NCI-H2196 (cell line): ENCODE results near the gene PRR7.
A peak's percentile ranks its signal among the peaks of the same experiment; 100 is the strongest.

ENCODE experiments used
- DNase-seq: peaks from one replicate; lab custom pipeline; 2025; ENCODE audit not compliant: unreplicated experiment; lab: John Stamatoyannopoulos, UW

The PRR7 gene

DNA sequence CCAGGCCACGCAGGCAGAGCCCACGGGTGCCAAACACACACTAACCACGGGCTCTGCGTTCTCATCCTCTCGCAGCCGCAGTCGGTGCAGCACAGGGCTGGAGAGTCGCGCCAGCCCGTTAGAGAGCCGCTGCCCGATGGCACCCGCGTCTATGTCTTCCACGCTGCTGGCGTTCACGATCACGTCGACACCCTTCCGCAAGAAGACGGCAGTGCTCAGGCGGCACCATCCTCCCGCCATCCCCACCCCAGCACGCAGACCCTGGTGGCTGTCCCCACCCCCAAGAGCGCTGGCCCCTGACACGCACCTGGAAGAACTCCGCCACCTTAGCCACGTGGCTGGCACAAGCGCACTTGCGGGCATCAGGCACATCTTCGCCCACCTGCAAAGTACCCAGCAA, 20.8 kb downstream of the PRR7 start:
- DNase-seq, result no peak

DNA sequence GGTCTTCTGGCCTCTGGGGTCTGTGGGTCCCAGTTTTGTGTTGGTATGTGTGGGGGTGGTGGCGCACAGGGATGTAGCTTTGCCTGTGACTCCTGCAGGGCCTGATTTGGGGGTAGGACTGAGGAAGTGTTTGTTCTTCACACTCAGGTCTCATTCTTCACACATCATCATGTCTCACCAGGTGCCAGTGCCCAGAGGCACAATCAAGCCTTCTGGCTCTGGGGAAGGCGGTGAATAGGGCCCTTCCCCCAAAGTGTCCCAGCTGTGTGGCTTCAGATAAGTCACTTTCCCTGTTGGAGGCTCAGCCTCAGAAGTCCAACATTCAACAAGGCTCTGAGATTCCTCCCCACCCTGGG, 21.7 kb downstream of the PRR7 start:
- no peak for DNase-seq

DNA sequence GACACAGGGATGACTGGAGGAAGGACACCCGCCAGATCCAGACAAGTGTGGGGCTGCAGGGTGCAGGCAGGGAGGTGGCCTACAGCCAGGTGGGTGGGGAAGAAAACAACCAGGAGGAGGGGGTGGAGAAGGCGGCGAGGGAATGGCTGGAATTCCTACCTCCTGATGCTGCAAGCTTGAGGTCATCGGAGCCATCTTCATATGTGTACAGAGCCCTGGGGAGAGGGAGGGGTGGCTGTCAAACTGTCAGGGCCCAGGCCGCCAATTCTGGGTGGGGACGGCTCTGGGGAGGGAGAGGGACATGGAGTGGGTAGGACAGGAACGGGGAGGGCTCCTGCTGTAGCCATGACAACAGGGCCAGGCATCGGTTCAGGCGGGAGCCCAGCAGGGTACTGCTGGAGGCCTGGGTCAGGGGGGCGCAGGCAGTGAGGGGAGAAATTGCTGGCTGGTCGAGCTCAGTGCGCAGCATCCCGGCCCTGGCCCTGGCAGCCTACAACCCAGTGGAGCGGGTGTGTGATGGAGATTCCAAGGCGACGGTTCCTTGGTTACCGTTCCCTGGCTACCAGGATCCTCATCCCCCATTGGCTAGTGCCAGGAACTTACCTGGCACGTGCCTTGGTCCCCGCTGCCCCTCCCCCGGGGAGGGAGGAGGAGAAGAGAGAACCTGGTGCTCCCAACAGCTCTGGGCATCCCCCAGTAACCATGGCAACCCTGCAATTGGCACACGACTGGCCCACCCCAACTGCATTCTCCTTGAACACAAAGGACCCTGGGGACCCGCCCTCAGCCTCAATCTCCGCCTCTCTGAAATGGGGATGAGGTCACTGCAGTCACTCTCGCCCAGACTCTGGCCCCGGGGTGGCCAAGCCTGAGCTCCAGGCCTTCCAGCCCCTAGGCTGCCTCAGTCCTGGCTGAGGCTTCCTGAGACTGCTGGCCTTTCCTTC, 22.3 kb downstream of the PRR7 start:
- DNase-seq, result peak; percentile 66

DNA sequence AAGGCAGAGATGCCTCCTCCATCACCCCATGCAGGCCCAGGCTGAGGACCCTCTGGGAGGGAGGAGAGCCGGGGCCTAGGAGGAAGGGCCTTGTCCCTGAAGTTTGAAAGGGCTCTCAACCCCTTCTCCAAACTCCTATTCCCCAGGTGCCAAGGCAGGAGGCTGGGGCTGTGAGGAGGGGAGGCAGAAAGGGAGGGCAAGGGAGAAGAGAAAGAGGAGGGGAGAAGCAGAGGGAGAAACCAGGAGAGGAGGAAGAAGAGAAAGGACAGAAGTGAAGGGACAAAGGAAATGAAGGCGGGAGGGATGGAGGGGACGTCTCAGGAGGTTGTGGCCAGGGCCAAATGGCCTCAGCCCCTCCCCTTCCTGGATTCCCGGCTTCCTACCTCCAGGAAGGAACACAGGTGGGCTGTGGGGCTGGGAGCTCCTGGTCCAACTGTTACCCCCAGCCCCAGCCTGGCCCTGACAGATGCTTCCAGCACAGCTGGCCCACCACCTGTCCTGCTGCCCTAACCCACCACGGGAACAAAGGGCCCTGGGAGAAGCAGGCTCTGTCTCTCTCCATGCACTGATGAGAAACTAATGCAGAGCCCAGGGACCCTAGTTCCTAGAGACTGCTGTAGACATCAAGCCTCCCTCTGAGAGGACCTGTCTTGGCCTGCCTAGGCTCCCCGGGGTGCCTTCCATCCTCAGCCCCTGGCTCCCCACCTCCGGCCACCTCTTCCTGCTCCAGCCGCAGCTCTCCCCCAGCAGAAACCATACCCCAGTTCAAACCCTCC, 23.3 kb downstream of the PRR7 start:
- DNase-seq, result no peak

DNA sequence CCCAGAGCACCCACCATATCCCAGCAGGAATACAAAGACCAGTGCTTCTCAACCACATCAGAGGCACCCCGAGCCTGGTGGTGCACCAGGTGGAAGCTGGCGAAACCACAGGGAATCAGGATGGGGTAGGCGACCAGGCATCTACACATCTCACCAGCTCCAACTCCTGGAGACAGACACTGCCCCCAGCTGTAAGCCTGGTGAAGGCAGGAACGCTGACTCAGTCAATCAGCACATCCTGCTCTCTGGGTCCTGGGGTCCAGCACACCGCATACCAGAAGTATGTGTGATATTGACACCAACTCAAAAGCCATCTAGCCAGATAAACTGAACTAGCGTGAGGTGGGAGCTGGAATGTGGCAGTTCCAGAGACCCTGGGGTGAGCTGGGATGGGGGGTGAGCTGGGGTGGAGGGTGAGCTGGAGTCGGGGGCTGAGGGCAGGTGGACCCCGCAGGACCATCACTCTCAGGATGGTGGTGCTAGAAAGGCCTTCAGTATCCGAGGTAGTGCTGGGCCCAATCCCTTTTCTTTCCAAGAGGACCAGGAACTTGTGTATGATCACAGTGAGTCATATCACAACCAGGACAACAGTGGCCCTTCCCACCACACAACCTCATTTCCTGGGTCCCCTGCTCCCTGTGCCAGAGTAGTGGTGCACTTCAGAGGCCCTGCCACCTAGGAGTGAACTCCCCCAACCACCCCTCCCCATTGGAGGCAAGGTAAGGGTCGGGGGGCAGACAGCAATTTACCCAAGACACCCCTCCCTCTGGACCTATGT, 24.3 kb downstream of the PRR7 start:
- no peak for DNase-seq

DNA sequence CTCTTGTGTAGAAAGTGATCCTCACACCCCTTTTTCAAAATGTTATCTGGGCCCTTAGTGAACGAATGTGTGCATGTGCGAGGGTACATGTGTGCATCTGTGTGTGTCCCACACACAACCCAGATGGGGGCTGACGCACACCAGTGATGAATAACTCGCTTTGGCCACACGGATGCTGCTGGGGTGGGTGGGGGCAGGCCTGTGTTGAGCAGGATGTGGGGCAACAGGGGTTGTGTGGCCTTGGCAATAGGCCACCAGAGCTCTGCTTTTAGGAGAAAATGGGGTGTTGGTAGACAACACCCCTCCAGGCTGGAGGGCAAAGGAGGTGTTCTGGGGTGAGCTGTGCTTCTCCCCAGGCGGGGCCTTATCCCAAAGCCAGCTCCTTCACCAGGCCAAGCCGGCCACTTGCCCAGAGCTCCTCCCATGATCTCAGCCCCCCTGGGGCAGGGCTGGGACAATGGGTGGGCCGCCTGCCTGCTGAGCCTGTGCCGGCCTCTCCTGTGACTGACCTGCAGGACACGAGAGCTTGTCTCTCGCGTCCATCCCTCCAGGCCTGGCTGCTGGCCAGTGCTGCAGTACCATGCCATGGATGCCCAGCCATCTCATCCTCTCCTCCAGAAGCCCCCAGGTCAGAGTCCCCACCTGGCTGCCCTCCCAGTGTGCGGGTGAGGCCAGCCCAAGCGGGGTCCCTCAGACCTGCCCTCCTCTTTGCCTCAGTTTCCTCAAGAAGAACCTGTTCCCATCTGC, 25.2 kb downstream of the PRR7 start:
- no peak for DNase-seq

DNA sequence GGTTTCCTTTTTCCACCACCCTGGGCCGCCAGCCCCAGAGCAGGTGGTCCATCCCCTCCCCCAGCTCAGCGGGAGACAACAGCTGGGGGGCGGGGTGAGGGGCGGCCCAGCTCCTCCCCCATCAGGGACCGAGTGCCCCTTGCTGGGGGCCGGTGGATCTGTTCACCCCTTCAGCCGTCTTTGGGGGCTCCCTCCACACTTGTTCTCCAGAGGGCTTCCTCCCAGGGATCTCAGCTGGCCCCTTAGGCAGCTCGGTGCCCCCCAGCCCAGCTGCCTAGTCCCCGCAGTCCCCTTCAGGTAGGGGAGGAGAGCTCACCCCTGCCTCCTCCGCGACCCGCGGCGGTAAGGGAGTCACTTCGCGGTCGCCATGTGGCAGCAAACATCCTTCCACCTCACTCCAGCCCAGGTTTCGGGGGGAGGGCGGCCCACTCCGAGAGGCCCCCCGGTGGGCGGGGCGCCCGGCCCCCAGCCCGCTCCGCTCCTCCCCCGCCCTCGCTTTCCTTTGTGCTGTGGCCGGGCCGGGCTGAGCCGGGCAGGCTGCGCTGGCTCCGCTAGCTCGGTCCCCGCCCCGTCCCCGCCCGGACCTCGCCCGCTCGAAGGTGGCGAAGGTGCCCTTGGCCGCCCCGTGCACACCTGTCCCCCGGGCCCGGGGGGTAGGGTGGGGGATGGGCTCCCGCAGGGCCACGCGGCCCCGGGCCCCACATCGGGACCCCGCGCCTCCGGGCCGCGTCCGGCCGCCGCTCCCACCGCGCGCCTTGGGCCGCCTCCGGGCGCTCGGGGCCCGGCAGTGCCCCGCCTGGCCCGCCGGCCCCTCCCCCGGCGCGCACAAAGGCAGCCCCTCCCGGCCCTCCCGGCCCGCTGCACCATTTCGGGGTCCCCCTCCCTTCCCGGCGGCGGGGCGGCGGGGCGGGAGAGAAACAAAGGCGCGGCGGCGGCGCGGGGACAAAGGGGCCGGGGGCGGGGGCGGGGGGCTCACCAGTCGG, 26.1 kb downstream of the PRR7 start:
- DNase-seq, result peak; percentile 34

DNA sequence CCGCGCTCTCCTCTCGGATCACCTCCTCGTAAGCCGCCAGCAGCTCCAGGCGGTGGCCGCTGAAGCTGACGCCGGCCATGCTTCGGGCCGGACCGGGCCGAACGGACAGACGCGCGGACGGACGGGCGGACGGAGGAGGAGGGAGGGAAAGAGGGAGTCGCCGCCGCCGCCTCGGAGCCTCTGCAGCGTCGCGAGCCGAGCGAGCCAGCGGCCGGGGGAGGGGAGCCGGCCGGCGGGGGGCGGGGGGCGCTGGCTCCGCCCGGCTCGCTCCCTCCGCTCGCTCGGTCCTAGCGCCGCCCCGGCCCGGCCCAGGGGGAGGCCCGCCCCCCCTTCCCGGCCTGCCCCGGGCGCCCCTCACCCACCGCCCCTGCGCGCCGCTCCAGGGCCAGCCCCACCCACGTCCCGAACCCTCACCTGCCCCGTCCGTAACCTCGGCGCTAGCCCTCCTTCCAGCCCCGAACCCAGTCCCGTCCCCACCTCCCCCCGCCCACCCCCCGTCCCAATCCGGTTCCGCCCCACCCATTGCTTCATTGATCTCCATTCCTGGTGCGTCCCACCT, 26.9 kb downstream of the PRR7 start, which contains the start of gene DBN1:
TSS of gene DBN1 (minus strand) at position 192 of the 559 bp plus-strand sequence. CDS start at position 79, 113 bp downstream.
- peak; percentile 69 for DNase-seq

DNA sequence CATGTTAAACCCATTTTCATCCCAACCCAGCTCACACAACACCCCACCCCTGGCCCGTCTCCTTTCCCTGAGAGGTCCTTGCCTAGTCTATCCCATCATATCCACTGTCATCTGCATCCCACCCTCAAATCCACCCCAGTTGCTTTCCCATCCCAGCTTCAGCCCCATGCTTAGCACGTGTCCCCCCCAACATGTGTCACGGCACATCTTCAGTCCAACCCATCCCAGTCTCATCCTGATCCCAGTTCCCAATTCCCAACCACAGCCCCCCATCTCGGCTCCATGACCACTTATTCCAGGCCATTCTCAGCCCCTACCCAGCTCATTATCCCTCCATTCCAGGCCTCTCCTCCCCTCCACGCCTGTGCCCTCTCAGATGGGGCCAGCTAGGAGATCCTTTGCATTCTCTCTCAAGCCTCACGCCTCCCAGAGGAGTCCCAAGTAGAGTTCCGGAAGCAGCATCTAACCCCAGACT, 27.4 kb downstream of the PRR7 start:
- no peak for DNase-seq

DNA sequence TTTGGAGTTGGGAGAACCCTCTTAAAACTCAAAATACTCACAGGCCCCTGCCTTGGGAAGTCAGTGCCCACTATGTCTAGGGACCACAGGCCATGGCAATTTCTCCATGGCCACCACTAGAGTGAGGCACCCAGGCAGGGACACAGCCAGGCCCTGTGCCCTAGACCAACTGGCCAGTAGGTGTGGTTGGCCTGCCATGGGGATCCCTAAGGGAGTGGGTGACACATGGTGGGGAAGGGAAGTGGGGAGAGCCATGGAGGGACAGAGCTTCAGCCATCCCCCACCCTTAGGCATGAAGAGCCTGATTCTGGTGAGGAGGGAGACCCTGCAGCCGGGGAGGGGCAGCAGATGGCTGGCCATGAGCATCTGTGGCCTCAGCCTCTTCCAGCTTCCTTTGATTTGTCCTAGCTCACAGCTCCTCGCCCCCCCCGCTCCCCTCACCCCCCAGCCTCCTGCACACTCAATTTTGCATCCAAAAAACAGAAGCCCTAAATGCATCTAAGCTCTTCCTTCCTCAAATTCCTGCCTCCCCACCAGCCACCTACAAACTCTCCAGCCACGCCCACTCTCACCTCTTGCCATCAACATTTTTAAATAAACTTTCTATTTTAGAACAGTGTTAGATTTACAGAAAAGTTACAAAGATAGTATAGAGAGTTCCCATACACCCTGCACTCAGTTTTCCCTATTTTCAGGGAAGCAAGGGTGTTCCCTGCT, 28.4 kb downstream of the PRR7 start:
- DNase-seq, result no peak

DNA sequence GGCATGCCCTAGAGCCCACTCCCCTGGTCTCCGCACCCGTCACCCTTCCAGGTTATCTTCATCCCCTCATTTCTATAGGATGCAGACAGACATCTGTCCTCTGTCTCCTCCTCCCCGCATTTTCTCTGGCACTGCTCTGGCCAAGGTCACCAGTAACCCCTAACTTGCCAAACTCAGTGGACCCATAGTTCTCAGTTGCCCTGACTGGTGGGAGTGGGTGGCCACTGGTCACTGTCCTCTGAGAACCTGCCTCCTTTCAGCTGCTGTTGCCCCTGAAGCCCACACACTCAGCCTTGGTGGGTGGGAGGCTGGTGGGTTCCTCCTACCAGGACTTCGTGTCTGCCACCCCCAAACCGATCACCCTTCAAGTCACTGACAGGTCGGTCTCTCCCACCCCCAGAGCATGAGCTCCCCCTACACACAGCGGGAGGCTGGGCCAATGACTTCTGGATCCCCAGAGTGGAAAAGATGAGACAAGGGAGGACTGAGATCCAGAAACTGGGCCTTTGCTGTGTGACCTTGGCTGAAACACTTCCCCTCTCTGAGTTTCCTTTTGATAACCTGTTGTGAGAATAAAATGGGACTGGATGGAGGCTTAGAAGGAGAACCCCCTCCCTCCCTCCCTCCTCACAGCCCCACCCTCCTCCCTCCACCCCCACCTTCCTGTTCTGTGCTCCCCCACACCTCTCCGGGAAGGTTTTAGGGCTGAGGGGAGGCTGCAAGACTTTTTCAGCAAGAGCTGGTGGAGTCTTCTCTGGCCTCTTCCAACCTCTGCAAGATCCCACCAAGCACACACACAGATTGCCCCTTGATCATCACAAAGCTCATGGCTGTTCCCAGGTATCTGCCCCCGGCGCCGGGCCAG, 29.2 kb downstream of the PRR7 start:
- DNase-seq, result no peak

DNA sequence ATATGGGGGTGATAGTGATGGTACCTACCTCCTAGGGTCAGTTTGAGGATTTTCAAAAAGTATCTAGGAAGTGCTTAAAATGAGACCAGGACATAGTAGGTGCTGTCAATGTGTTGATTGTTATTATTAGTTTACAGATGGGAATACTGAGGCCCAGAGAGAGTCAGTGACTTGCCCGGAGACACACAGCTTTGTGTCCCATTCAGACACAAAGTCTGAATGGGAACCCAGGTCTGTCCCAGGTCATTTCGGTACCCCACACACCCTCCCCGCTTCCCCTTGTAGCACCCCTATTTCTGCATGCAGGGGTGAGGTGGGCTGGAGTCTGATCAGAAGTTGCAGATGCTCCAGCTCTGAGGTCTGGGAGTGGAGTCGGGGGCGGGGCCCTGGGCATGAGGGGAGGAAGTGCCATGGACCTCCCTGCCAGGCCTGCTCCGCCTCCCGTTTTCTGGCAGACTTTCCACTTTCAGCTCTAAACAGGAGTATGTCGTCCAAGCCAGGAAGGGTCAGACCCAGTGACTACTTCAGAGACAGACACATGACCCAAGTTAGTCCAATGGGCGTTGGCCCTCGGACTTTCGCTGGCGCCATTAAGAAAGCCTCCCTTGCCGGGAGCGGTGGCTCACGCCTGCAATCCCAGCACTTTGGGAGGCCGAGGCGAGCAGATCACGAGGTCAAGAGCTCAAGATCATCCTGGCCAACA, 30.1 kb downstream of the PRR7 start:
- DNase-seq, result no peak

DNA sequence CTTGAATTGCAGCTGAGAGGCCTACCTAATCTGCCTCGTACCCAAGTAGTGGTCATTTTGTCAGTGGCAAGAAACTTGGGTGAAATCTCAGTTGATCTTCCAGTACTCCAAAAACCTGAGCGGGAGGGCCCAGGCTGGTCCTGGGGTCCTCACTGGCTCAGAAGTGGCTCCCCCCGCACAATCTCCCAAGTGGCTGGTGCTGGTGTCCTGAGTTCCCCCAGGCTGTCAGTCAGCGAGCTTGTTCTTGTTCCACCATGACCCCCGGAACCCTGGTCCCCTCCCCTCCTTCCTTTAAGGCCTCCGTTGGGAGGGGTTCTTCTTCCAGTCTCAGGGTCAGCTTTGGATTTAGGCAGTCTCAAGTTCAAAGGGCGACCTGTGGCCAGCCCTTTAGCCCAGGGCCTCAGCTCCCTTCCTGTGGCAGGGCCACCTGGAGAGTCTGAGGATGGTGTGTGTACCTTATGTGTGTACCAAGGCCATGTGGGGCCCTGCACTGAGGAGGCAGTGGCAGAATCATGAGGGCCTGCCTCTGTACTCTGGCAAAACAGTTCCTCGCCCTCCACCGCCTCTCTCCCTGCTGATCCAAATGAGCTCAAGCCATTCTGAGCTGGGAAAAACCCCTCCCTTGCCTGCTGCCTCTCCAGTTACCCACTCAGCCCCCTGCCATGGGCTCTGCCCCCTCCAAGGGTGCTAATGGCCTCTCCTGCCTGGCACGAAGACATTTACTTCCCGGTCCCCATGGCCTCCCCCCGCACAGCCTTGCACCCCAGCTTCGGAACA, 31.3 kb downstream of the PRR7 start:
- no peak for DNase-seq

DNA sequence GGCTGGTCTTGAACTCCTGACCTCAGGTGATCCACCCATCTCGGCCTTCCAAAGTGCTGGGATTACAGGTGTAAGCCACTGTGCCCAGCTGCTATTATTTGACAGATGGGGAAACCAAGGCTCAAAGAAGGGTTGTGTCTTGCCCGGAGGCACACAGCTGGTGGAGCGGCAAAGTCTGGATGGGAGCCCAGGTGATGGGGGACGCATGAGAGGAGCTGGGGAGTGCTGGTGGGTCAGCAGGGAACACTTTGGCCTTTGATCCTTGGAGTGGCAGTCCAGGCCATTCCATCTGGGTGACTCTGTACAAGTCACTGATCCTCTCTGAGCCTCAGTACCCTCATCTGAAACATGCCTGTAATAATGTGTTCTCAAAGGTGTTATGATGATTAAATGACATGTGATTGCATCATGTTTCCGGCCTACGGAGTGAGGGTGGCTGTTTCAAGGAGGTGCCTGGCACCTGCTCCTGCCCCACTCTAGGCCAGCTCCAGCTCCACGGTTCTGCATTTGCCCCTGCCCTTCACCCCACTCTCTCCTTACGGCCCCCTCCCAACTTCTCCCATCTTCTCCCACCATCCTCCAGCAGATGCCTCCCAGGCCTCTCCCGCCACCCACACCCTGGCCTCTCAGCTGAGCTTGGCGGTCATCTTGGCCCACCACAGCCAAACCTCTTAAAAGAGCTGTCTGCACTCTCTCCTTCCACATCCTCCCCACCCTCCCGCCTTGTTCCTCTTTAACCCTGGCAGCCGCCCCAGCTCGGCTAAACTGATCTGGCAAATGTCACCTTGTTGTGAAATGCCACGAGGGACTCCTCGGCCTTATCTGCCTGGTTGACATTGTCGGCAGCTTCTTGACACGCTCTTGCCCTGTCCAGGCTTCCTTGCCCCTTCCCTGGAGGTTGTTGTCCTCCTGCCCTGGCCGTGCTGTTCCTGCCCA, 32.4 kb downstream of the PRR7 start:
- peak; percentile 60 for DNase-seq

DNA sequence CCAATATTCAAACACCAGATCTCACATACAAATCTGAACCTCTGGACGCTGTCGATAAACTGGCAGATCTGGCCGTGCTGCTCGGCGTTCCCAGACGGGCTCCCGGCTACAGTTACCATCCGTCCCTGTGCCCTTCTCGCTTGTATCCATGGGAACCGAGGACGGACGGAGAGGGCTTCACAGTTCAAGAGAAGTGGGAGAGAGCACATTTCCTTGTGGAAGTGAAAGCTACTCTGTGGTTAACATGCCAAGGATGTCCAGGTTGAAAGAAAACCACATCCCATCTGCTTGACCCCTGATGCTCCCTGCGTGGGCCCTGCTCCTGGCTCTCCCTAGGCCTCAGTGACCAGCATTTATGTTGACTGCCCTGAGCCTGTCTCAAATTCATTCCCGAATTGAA, 33.2 kb downstream of the PRR7 start:
- DNase-seq, result no peak
